MM.1S (cell line): Measurements from ENCODE around the gene NPPB.

ENCODE experiments used
- DNase-seq: peaks from one replicate; pipeline ENCODE4 v3.0.0-alpha.2; 2015
- H2AFZ ChIP-seq: fragments of 300-600 bp; sonication (generic); 2 replicates; pipeline ENCODE4 v1.6.0; 2016; ENCODE audit warnings: antibody characterized with exemption, low read length
- H3F3A ChIP-seq: fragments of 300-600 bp; sonication (generic); 2 replicates; pipeline ENCODE4 v1.6.1; 2016; ENCODE audit warnings: mild to moderate bottlenecking, antibody characterized with exemption, low read length, moderate library complexity, mixed read lengths; ENCODE audit not compliant: insufficient read depth
- H3K27ac ChIP-seq: fragments of 300-600 bp; sonication (generic); 2 replicates; pipeline ENCODE4 v1.5.1; 2016; ENCODE audit warnings: mild to moderate bottlenecking, low read length
- H3K27me3 ChIP-seq: fragments of 300-600 bp; sonication (generic); replicated peaks from 2 replicates; pipeline ENCODE4 v1.6.0; 2016; ENCODE audit warnings: low read length; ENCODE audit not compliant: insufficient read depth
- H3K36me3 ChIP-seq: fragments of 300-600 bp; sonication (generic); replicated peaks from 2 replicates; pipeline ENCODE4 v1.6.1; 2016; ENCODE audit warnings: mild to moderate bottlenecking, low read length, mixed read lengths; ENCODE audit not compliant: insufficient read depth
- H3K4me1 ChIP-seq: fragments of 300-600 bp; sonication (generic); 2 replicates; pipeline ENCODE4 v1.6.1; 2016; ENCODE audit warnings: low read length, mixed read lengths
- H3K4me2 ChIP-seq: fragments of 300-600 bp; sonication (generic); 2 replicates; pipeline ENCODE4 v1.6.0; 2016; ENCODE audit warnings: low read depth, low read length
- H3K4me3 ChIP-seq: fragments of 300-600 bp; sonication (generic); 2 replicates; pipeline ENCODE4 v1.5.1; 2016; ENCODE audit warnings: low read length, mixed read lengths
- H3K79me2 ChIP-seq: fragments of 300-600 bp; sonication (generic); 2 replicates; pipeline ENCODE4 v1.6.1; 2016; ENCODE audit warnings: mixed run types, low read length, mixed read lengths
- H3K9ac ChIP-seq: fragments of 300-600 bp; sonication (generic); 2 replicates; pipeline ENCODE4 v1.6.1; 2016; ENCODE audit warnings: low read length, mixed read lengths
- H3K9me2 ChIP-seq: fragments of 300-600 bp; sonication (generic); replicated peaks from 2 replicates; pipeline ENCODE4 v1.6.1; 2016; ENCODE audit warnings: mild to moderate bottlenecking, low read length, mixed read lengths; ENCODE audit not compliant: insufficient read depth
- H3K9me3 ChIP-seq: fragments of 300-600 bp; sonication (generic); replicated peaks from 2 replicates; pipeline ENCODE4 v1.6.1; 2016; ENCODE audit warnings: mild to moderate bottlenecking, low read length, mixed read lengths; ENCODE audit not compliant: insufficient read depth
- H4K20me1 ChIP-seq: fragments of 300-600 bp; sonication (generic); 2 replicates; pipeline ENCODE4 v1.6.1; 2016; ENCODE audit warnings: mild to moderate bottlenecking, low read length, moderate library complexity, mixed read lengths; ENCODE audit not compliant: insufficient read depth
- CTCF ChIP-seq: fragments of 300-600 bp; sonication (generic); IDR thresholded peaks from 2 replicates; pipeline ENCODE4 v1.5.1; 2016; ENCODE audit warnings: antibody characterized with exemption, low read length, mixed read lengths
- EZH2 ChIP-seq: fragments of 300-600 bp; sonication (generic); optimal IDR thresholded peaks from 2 replicates; pipeline ENCODE3; 2017; ENCODE audit warnings: low read depth, mild to moderate bottlenecking, antibody characterized with exemption, low read length, mixed read lengths
- EZH2phosphoT487 ChIP-seq: fragments of 300-600 bp; sonication (generic); IDR thresholded peaks from 2 replicates; pipeline ENCODE4 v1.6.1; 2018; ENCODE audit warnings: antibody characterized with exemption, low read length

NPPB gene

GRCh38 chr1:11874624-11875023, 15.9 kb upstream of the NPPB start:
- Histone ChIP-seq H3K79me2 (no peaks in the 10 kb centered on the region), H3K4me2 (no peak overlapping the region), H3K9me2 (no peaks in the 10 kb centered on the region), H3K9ac (no peak overlapping the region), H3K4me1 (no peaks in the 10 kb centered on the region), H3K27me3 (peaks cover 96% of the 10 kb centered on the region), H3K9me3 (no peaks in the 10 kb centered on the region), H2AFZ (no peak overlapping the region), H4K20me1 (no peaks in the 10 kb centered on the region), H3F3A (no peaks in the 10 kb centered on the region), H3K36me3 (no peaks in the 10 kb centered on the region), H3K4me3 (no peak overlapping the region), H3K27ac (no peak overlapping the region)
- no peak for DNase-seq
- no peak for TF ChIP-seq EZH2phosphoT487
- no peak for TF ChIP-seq EZH2
- TF ChIP-seq CTCF: no peak

- no peak overlapping the region for H3K9ac ChIP-seq
- H3K27me3 ChIP-seq: peaks cover 96% of the 10 kb centered on the region
- no peak overlapping the region for H2AFZ ChIP-seq
These were observed 15.5 kb upstream of the NPPB start for GRCh38 chr1:11874258-11874562.

GRCh38 chr1:11873395-11874257, 14.9 kb upstream of the NPPB start:
- H3K4me3 ChIP-seq: no peak overlapping the region
- no peaks in the 10 kb centered on the region for H3K9me3 ChIP-seq
- H3K79me2 ChIP-seq: no peaks in the 10 kb centered on the region
- H3K4me2 ChIP-seq: no peak overlapping the region
- no peak overlapping the region for H3K27ac ChIP-seq
- no peak for DNase-seq
- no peaks in the 10 kb centered on the region for H3K4me1 ChIP-seq
- H2AFZ ChIP-seq: no peak overlapping the region
- H3K9ac ChIP-seq: no peak overlapping the region
- peaks cover 95% of the 10 kb centered on the region for H3K27me3 ChIP-seq
- no peaks in the 10 kb centered on the region for H4K20me1 ChIP-seq
- H3K36me3 ChIP-seq: no peaks in the 10 kb centered on the region
- no peaks in the 10 kb centered on the region for H3K9me2 ChIP-seq
- H3F3A ChIP-seq: no peaks in the 10 kb centered on the region
- no peak for TF ChIP-seq EZH2
- TF ChIP-seq CTCF: no peak
- TF ChIP-seq EZH2phosphoT487: no peak

More at GRCh38 chr1:11874258-11874562, 15.5 kb upstream of the NPPB start:
- Histone ChIP-seq H4K20me1 (no peaks in the 10 kb centered on the region), H3K9me3 (no peaks in the 10 kb centered on the region), H3K4me3 (no peak overlapping the region), H3K36me3 (no peaks in the 10 kb centered on the region), H3K4me2 (no peak overlapping the region), H3K79me2 (no peaks in the 10 kb centered on the region), H3F3A (no peaks in the 10 kb centered on the region), H3K27ac (no peak overlapping the region), H3K4me1 (no peaks in the 10 kb centered on the region), H3K9me2 (no peaks in the 10 kb centered on the region)
- TF ChIP-seq EZH2: no peak
- no peak for TF ChIP-seq EZH2phosphoT487
- TF ChIP-seq CTCF: no peak
- no peak for DNase-seq
